ENCODE data around the gene CHRNA3. TPM values are rescaled to one million over a fixed set of nuclear protein-coding genes. Genes with fewer than 3 reads are reported as not detected.

CHRNA3 gene
- total and polyA plus RNA-seq, 2 experiments from 2014 or later: 1.7 to 2.3 TPM

DNA sequence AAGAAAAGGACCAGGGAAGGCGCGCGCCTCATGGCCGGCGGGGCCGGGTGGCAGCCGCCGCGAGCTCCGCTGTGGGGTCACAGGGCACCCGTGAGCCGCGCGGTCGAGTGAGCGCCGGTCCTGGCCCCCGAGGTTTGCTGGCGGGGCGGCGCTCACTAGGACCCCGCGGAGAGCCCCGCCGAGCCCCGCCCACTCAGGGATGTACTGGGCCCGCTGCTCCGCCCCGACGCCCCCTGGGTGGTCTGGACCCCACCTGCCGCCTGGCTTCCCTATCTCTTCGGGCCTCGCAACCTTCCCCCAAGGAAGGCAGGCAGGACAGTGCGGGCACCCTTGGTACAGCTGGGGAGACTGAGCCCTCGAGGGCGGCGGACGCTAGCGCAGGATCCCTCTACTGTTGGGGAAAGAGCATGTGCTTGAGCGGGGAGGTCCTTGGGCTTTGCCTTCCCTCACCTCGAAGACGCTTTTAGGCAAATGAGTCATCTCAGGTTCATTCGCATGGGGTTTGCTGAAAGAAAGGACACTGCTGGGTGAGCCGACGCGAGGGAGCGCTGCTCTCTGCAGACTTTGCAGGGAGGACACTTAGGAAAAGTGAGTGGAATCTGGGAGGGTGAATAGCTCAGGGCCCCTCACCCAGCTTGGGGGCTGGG, 20.4 kb upstream of the CHRNA3 start, which contains the start of gene CHRNB4:
CHRNB4 (minus strand) TSS at position 109 of the 647 bp plus-strand sequence; CDS start at position 32, 77 bp downstream.
- H3K9me3 ChIP-seq (ENCODE audit: low read depth): no peaks in the 10 kb centered on the region
- no peaks in the 10 kb centered on the region for H3K36me3 ChIP-seq (replicated peaks; ENCODE audit: insufficient read depth, low read depth)
- H3K27ac ChIP-seq: no peak within 1 kb of the TSS
- H3K4me1 ChIP-seq (ENCODE audit: insufficient read depth): peaks cover 13% of the 10 kb centered on the region
- peak; percentile 66 for DNase-seq (ENCODE audit: low spot score)
- WGBS (ENCODE audit: low lambda C conversion rate, missing lambda C conversion rate): 6% methylated on average over 32 of the region's 47 CpGs
- H3K27me3 ChIP-seq: peaks cover 8% of the 10 kb centered on the region
- peak within 1 kb of the TSS; percentile 99 for H3K4me2 ChIP-seq
- H3K9me2 ChIP-seq (replicated peaks; ENCODE audit: insufficient read depth): no peaks in the 10 kb centered on the region
- TF ChIP-seq EZH2phosphoT487 (IDR thresholded peaks at IDR 0.05; ENCODE audit: low read depth, severe bottlenecking, unreplicated experiment): no peak
- TF ChIP-seq, protein P1, sequence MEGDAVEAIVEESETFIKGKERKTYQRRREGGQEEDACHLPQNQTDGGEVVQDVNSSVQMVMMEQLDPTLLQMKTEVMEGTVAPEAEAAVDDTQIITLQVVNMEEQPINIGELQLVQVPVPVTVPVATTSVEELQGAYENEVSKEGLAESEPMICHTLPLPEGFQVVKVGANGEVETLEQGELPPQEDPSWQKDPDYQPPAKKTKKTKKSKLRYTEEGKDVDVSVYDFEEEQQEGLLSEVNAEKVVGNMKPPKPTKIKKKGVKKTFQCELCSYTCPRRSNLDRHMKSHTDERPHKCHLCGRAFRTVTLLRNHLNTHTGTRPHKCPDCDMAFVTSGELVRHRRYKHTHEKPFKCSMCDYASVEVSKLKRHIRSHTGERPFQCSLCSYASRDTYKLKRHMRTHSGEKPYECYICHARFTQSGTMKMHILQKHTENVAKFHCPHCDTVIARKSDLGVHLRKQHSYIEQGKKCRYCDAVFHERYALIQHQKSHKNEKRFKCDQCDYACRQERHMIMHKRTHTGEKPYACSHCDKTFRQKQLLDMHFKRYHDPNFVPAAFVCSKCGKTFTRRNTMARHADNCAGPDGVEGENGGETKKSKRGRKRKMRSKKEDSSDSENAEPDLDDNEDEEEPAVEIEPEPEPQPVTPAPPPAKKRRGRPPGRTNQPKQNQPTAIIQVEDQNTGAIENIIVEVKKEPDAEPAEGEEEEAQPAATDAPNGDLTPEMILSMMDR (IDR thresholded peaks at IDR 0.05; ENCODE audit: poor library complexity): peak; percentile 12
- peak within 1 kb of the TSS; percentile 96 for H2AFZ ChIP-seq
- peak within 1 kb of the TSS; percentile 52 for H3K4me3 ChIP-seq
- H4K20me1 ChIP-seq (ENCODE audit: insufficient read depth, poor library complexity, severe bottlenecking): no peaks in the 10 kb centered on the region
- no peaks in the 10 kb centered on the region for H3K79me2 ChIP-seq

DNA sequence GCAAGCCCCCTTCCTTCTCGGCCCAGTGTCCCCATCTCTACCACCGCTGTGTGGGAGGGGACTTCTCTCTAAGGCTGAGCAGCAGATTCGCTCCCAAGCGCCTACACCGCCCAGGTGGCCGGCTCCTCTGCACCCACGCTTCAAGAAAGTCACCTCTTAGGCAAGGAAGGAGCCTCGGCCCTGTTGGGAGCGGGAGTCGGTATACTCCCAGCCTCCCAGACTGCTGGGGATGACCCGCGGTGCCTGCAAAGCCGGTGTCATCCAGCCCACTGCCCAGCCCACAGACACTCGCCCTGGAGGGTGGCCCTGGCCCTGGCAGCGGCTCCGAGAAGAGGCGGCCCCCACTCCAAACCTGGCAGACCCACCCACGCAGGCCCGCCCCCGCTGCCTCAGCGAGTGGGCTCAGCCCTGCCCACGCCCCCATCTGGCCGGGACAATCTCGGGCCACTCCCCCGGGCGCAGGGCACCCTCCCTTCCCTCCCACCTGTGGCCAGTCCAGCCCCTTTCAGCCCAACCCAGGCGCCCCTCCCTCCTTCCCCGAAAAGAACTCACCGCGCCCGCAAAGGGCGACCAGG, 19.8 kb upstream of the CHRNA3 start:
- Histone ChIP-seq H3K36me3 (replicated peaks; ENCODE audit: insufficient read depth, low read depth) (no peaks in the 10 kb centered on the region), H3K9me3 (ENCODE audit: low read depth) (no peaks in the 10 kb centered on the region), H3K4me3 (peak overlapping the region; percentile 52), H2AFZ (peak overlapping the region; percentile 96), H3K4me2 (peak overlapping the region; percentile 99), H4K20me1 (ENCODE audit: insufficient read depth, poor library complexity, severe bottlenecking) (no peaks in the 10 kb centered on the region), H3K27me3 (peaks cover 8% of the 10 kb centered on the region), H3K9me2 (replicated peaks; ENCODE audit: insufficient read depth) (no peaks in the 10 kb centered on the region), H3K4me1 (ENCODE audit: insufficient read depth) (peaks cover 13% of the 10 kb centered on the region), H3K27ac (no peak overlapping the region), H3K79me2 (no peaks in the 10 kb centered on the region)
- TF ChIP-seq, protein P1 (IDR thresholded peaks at IDR 0.05; ENCODE audit: poor library complexity): no peak
- TF ChIP-seq EZH2 (IDR thresholded peaks at IDR 0.05; ENCODE audit: borderline replicate concordance) (no peak), EZH2phosphoT487 (IDR thresholded peaks at IDR 0.05; ENCODE audit: low read depth, severe bottlenecking, unreplicated experiment) (no peak)
- WGBS (ENCODE audit: low lambda C conversion rate, missing lambda C conversion rate): 16% methylated on average over 21 of the region's 32 CpGs
- no peak for DNase-seq (ENCODE audit: low spot score)

DNA sequence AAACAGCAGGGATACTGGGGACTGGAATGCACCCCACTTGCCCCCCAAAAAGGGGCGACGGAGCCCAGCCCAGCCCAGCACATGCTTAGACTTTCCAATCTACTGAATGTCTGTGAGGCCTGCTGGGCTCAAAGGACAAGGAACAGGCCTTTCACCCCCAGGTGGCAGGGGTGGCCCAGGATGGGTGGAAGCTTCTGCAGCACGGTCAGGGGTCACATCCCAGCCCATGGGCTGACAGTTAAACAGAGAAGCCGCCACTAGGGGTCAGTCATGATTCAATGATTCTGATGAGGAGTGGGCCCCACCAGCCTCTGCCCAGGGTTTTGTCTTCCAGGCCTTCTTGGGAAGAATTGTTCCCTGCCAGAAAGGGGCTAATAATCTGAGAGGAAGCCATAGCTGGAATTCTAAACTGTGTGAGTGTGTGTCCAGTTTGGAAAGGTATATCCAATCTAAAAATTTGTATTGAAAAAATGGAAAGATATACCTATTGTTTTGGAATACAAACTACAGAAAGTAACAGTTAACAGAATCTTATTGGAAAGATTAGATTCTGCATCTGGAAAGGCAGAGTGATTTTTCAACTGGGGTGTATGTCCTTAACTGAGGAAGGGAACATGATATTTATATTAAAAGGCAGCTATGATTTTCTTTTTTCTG, 18.0 kb upstream of the CHRNA3 start:
- H3K27me3 ChIP-seq: peaks cover 8% of the 10 kb centered on the region
- peak; percentile 84 for DNase-seq (ENCODE audit: low spot score)
- H3K4me1 ChIP-seq (ENCODE audit: insufficient read depth): peaks cover 13% of the 10 kb centered on the region
- 50% methylated on average over 4 of the region's 4 CpGs for WGBS (ENCODE audit: low lambda C conversion rate, missing lambda C conversion rate)
- H3K9me3 ChIP-seq (ENCODE audit: low read depth): no peaks in the 10 kb centered on the region
- TF ChIP-seq EZH2 (IDR thresholded peaks at IDR 0.05; ENCODE audit: borderline replicate concordance) (no peak), EZH2phosphoT487 (IDR thresholded peaks at IDR 0.05; ENCODE audit: low read depth, severe bottlenecking, unreplicated experiment) (no peak)
- TF ChIP-seq, protein P1 (IDR thresholded peaks at IDR 0.05; ENCODE audit: poor library complexity): peak; percentile 72
- H3K4me3 ChIP-seq: no peak overlapping the region
- H3K9me2 ChIP-seq (replicated peaks; ENCODE audit: insufficient read depth): no peaks in the 10 kb centered on the region
- no peak overlapping the region for H3K27ac ChIP-seq
- H3K79me2 ChIP-seq: no peaks in the 10 kb centered on the region
- no peaks in the 10 kb centered on the region for H4K20me1 ChIP-seq (ENCODE audit: insufficient read depth, poor library complexity, severe bottlenecking)
- no peaks in the 10 kb centered on the region for H3K36me3 ChIP-seq (replicated peaks; ENCODE audit: insufficient read depth, low read depth)
- H2AFZ ChIP-seq: no peak overlapping the region
- no peak overlapping the region for H3K4me2 ChIP-seq
